K562 (cell line): ENCODE measurements around the gene HBQ1. TPM values are rescaled to one million over a fixed set of nuclear protein-coding genes. Genes with fewer than 3 reads are reported as not detected.
A peak's percentile ranks its signal among the peaks of the same experiment; 100 is the strongest.

Experiments used
- CBX1 ChIP-seq: sonication (generic); IDR thresholded peaks from 2 replicates; pipeline ENCODE4 v1.6.1; 2016; ENCODE audit warnings: antibody characterized with exemption, low read depth, mild to moderate bottlenecking
- CHCHD3 ChIP-seq: fragments of 250-450 bp; sonication (Bioruptor Pico); IDR thresholded peaks from 2 replicates; pipeline ENCODE4 v2.1.2; 2022; ENCODE audit warnings: mild to moderate bottlenecking
- CXXC5 ChIP-seq: fragments of 250-450 bp; sonication (Bioruptor Pico); IDR thresholded peaks from 2 replicates; pipeline ENCODE4 v1.8.0; 2022; ENCODE audit warnings: inconsistent platforms, mild to moderate bottlenecking, moderate library complexity
- ETV1 ChIP-seq: fragments of 450-650 bp; conservative IDR thresholded peaks from 2 replicates; pipeline ENCODE4 v1.6.1; 2016; ENCODE audit warnings: missing genetic modification characterization, control low read depth, low read depth, missing compliant biosample characterization
- L3MBTL2 ChIP-seq: fragments of 450-650 bp; IDR thresholded peaks from 2 replicates; pipeline ENCODE4 v1.6.1; 2016; ENCODE audit warnings: mild to moderate bottlenecking, moderate library complexity
- NFIC ChIP-seq: fragments of 450-650 bp; IDR thresholded peaks from 2 replicates; pipeline ENCODE4 v1.6.1; 2017; ENCODE audit warnings: mild to moderate bottlenecking, inconsistent platforms
- NUFIP1 ChIP-seq: fragments of 450-650 bp; IDR thresholded peaks from 2 replicates; pipeline ENCODE4 v1.6.1; 2018; ENCODE audit not compliant: partially characterized antibody
- TCF7 ChIP-seq: sonication (generic); IDR thresholded peaks from 2 replicates; pipeline ENCODE4 v1.6.1; 2016; ENCODE audit warnings: antibody characterized with exemption, borderline replicate concordance
- ZNF174 ChIP-seq: fragments of 250-450 bp; sonication (Bioruptor Pico); IDR thresholded peaks from 2 replicates; pipeline ENCODE4 v1.4.0; 2020; ENCODE audit warnings: mild to moderate bottlenecking
- ZNF668 ChIP-seq: fragments of 250-450 bp; sonication (Bioruptor Pico); IDR thresholded peaks from 2 replicates; pipeline ENCODE4 v1.8.0; 2022; ENCODE audit warnings: mild to moderate bottlenecking, inconsistent platforms
- polyA plus RNA-seq, 8 experiments: library from polyadenylated mRNA; depleted of rRNA in 4 of 8; stranded (reverse) in 5 of 8; unstranded in 3 of 8; fragments of >200 nt; fragmentation: Nextera tagmentation in 2 of 8; fragmentation: Illumina TruSeq in 1 of 8; extraction: Ambion mirVana in 2 of 8; extraction: Trizol in 1 of 8; gene quantifications; 2 replicates each; pipeline versions ENCODE4 v1.2.1 to v1.2.3, GENCODE V29; 2011 to 2014; ENCODE audit warnings: inconsistent platforms in 1 of 8, missing spikeins in 1 of 8
- total RNA-seq, 7 experiments: library from RNA; depleted of rRNA in 6 of 7; stranded (reverse); fragments of >200 nt in 6 of 7; fragmentation: Illumina TruSeq in 2 of 7; extraction: Trizol in 2 of 7; gene quantifications; 2 replicates each; pipeline versions ENCODE4 v1.2.1 to v1.2.3, GENCODE V29; 2011 to 2021; ENCODE audit warnings: low replicate concordance in 1 of 7
- TF ChIP-seq, protein P1 (sequence below): IDR thresholded peaks from 2 replicates; pipeline ENCODE4 v1.6.1; 2014; ENCODE audit warnings: antibody characterized with exemption
- TF ChIP-seq, protein P2 (sequence below): sonication (generic); formaldehyde crosslinking; IDR thresholded peaks from 2 replicates; pipeline ENCODE4 v1.8.1; 2023; ENCODE audit warnings: mild to moderate bottlenecking, missing genetic modification reagents
- TF ChIP-seq, protein P3 (sequence below), 2 experiments: fragments of 450-650 bp; conservative IDR thresholded peaks; 2 replicates each; pipeline ENCODE4 v1.6.1; 2017; ENCODE audit warnings: mild to moderate bottlenecking in 2 of 2, moderate library complexity in 2 of 2
- TF ChIP-seq, protein P4 (sequence below), 2 experiments: IDR thresholded peaks; 2 replicates each; pipeline ENCODE4 v1.6.1; 2011; ENCODE audit warnings: borderline replicate concordance in 1 of 2, control low read depth in 1 of 2, low read depth in 1 of 2, low read length in 1 of 2, mild to moderate bottlenecking in 1 of 2, mixed read lengths in 1 of 2, moderate library complexity in 1 of 2; ENCODE audit not compliant: insufficient read depth in 1 of 2, insufficient read length in 1 of 2, poor library complexity in 1 of 2, severe bottlenecking in 1 of 2; ENCODE audit errors: extremely low read depth in 1 of 2
- TF ChIP-seq, protein P5 (sequence below): sonication (generic); formaldehyde crosslinking; IDR thresholded peaks from 2 replicates; pipeline ENCODE4 v1.8.0; 2022; ENCODE audit warnings: mild to moderate bottlenecking, missing genetic modification reagents

HBQ1 gene
- total and polyA plus RNA-seq, 9 of the 15 experiments (the other 6 are each of a cell fraction or from before 2014, with no cell fraction given): 2.3 to 190 (median 19.8) TPM

DNA sequence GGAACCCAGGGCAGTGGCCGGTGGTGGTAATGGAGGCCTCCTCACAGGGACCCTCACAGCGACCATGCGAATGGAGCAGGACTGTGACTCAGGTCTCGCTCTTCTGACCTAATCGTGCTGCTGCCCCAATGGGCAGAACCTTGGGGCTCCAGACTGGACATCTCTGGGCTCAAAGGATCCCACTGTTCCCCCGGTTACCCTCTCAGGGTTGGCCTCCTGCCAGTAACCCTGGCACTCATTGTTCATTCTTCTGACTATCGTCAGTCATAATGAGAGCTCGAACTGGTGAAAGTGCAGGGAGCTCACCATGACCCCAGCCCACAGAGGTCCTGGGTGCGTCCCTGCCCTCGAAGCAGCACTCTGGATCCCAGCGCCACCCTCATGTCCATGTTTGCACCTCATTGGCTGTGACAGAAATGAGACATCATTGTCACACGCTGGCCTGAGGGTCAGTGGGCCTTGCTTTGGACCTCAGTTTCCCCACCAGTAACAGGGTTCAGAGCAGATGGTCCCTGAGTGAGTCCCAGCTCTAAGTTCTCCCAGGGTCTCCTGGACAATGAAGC lies 37.8 kb upstream of the HBQ1 start (continued):
- TF ChIP-seq, protein P1, sequence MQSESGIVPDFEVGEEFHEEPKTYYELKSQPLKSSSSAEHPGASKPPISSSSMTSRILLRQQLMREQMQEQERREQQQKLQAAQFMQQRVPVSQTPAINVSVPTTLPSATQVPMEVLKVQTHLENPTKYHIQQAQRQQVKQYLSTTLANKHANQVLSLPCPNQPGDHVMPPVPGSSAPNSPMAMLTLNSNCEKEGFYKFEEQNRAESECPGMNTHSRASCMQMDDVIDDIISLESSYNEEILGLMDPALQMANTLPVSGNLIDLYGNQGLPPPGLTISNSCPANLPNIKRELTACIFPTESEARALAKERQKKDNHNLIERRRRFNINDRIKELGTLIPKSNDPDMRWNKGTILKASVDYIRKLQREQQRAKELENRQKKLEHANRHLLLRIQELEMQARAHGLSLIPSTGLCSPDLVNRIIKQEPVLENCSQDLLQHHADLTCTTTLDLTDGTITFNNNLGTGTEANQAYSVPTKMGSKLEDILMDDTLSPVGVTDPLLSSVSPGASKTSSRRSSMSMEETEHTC: no peak
- peak; percentile 55; the same call in 1 of the 2 replicates for TF ChIP-seq L3MBTL2
- no peak for TF ChIP-seq ZNF174 (CRISPR knock-in tag)
- TF ChIP-seq, protein P2, sequence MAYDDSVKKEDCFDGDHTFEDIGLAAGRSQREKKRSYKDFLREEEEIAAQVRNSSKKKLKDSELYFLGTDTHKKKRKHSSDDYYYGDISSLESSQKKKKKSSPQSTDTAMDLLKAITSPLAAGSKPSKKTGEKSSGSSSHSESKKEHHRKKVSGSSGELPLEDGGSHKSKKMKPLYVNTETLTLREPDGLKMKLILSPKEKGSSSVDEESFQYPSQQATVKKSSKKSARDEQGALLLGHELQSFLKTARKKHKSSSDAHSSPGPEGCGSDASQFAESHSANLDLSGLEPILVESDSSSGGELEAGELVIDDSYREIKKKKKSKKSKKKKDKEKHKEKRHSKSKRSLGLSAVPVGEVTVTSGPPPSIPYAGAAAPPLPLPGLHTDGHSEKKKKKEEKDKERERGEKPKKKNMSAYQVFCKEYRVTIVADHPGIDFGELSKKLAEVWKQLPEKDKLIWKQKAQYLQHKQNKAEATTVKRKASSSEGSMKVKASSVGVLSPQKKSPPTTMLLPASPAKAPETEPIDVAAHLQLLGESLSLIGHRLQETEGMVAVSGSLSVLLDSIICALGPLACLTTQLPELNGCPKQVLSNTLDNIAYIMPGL (CRISPR knock-in tag): no peak
- no peak for TF ChIP-seq CXXC5 (CRISPR knock-in tag)
- TF ChIP-seq NUFIP1: no peak
- TF ChIP-seq CHCHD3: no peak
- TF ChIP-seq, protein P3, sequence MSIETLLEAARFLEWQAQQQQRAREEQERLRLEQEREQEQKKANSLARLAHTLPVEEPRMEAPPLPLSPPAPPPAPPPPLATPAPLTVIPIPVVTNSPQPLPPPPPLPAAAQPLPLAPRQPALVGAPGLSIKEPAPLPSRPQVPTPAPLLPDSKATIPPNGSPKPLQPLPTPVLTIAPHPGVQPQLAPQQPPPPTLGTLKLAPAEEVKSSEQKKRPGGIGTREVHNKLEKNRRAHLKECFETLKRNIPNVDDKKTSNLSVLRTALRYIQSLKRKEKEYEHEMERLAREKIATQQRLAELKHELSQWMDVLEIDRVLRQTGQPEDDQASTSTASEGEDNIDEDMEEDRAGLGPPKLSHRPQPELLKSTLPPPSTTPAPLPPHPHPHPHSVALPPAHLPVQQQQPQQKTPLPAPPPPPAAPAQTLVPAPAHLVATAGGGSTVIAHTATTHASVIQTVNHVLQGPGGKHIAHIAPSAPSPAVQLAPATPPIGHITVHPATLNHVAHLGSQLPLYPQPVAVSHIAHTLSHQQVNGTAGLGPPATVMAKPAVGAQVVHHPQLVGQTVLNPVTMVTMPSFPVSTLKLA (conservative IDR thresholded peaks at IDR 0.05): no peak
- TF ChIP-seq NFIC: peak; percentile 91
- no peak for TF ChIP-seq TCF7
- no peak for TF ChIP-seq ZNF668 (CRISPR knock-in tag)
- TF ChIP-seq, protein P4, sequence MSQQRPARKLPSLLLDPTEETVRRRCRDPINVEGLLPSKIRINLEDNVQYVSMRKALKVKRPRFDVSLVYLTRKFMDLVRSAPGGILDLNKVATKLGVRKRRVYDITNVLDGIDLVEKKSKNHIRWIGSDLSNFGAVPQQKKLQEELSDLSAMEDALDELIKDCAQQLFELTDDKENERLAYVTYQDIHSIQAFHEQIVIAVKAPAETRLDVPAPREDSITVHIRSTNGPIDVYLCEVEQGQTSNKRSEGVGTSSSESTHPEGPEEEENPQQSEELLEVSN (IDR thresholded peaks at IDR 0.05; ENCODE audit: borderline replicate concordance in 1 of 2, extremely low read depth in 1 of 2, insufficient read depth in 1 of 2, insufficient read length in 1 of 2, low read depth in 1 of 2, low read length in 1 of 2, poor library complexity in 1 of 2, severe bottlenecking in 1 of 2): peak in 1 of 2 experiments; percentile 47
- TF ChIP-seq CBX1: no peak
- TF ChIP-seq ETV1 (tag): no peak
- TF ChIP-seq, protein P5, sequence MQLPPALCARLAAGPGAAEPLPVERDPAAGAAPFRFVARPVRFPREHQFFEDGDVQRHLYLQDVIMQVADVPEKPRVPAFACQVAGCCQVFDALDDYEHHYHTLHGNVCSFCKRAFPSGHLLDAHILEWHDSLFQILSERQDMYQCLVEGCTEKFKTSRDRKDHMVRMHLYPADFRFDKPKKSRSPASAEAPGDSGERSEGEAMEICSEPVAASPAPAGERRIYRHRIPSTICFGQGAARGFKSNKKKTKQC: peak; percentile 18; the same call in 1 of the 2 replicates
